SK-N-SH treated with all-trans-retinoic acid at 6 μM for 48 hours (cell line): ENCODE measurements around the gene GRAMD1B.

Source experiments
- ATAC-seq: fragments of 200-7000 bp; cut with Tn5 transposase; 3 replicates; pipeline ENCODE4 v1.9.1; 2020; ENCODE audit warnings: mild to moderate bottlenecking, moderate library complexity
- ARNTL ChIP-seq: fragments of 450-650 bp; formaldehyde crosslinking; IDR thresholded peaks from 2 replicates; pipeline ENCODE4 v1.5.0; 2020; ENCODE audit warnings: low read depth, mild to moderate bottlenecking, moderate library complexity, borderline replicate concordance
- BACH2 ChIP-seq: fragments of 250-450 bp; sonication (Bioruptor Pico); IDR thresholded peaks from 2 replicates; pipeline ENCODE4 v1.9.0; 2021; ENCODE audit warnings: mild to moderate bottlenecking, borderline replicate concordance
- CSRNP3 ChIP-seq: fragments of 250-450 bp; sonication (Bioruptor Pico); IDR thresholded peaks from 2 replicates; pipeline ENCODE4 v1.5.1; 2021; ENCODE audit warnings: mild to moderate bottlenecking, moderate library complexity
- ESRRG ChIP-seq: fragments of 250-450 bp; sonication (Bioruptor Pico); IDR thresholded peaks from 2 replicates; pipeline ENCODE4 v1.6.1; 2021; ENCODE audit warnings: mild to moderate bottlenecking
- GLIS3 ChIP-seq: fragments of 250-450 bp; sonication (Bioruptor Pico); IDR thresholded peaks from 2 replicates; pipeline ENCODE4 v1.5.0; 2020; ENCODE audit warnings: mild to moderate bottlenecking, moderate library complexity
- ISL1 ChIP-seq: fragments of 250-450 bp; sonication (Bioruptor Pico); IDR thresholded peaks from 2 replicates; pipeline ENCODE4 v2.1.2; 2022; ENCODE audit warnings: mild to moderate bottlenecking, moderate library complexity
- OSR1 ChIP-seq: fragments of 250-450 bp; sonication (Bioruptor Pico); IDR thresholded peaks from 2 replicates; pipeline ENCODE4 v1.8.0; 2022; ENCODE audit warnings: moderate library complexity, mild to moderate bottlenecking, inconsistent platforms
- PPARA ChIP-seq: fragments of 250-450 bp; sonication (Bioruptor Pico); IDR thresholded peaks from 2 replicates; pipeline ENCODE4 v1.5.0; 2020; ENCODE audit warnings: mild to moderate bottlenecking, borderline replicate concordance
- RARB ChIP-seq: fragments of 250-450 bp; sonication (Bioruptor Pico); IDR thresholded peaks from 2 replicates; pipeline ENCODE4 v1.8.0; 2021; ENCODE audit warnings: mild to moderate bottlenecking, moderate library complexity
- SNAI2 ChIP-seq: fragments of 250-450 bp; sonication (Bioruptor Pico); IDR thresholded peaks from 2 replicates; pipeline ENCODE4 v1.5.0; 2020; ENCODE audit warnings: mild to moderate bottlenecking, moderate library complexity
- TCF4 ChIP-seq: fragments of 250-450 bp; sonication (Bioruptor Pico); IDR thresholded peaks from 2 replicates; pipeline ENCODE4 v1.8.0; 2021; ENCODE audit warnings: mild to moderate bottlenecking, moderate library complexity, borderline replicate concordance
- TOX ChIP-seq: fragments of 250-450 bp; sonication (Bioruptor Pico); IDR thresholded peaks from 2 replicates; pipeline ENCODE4 v1.8.0; 2021; ENCODE audit warnings: mild to moderate bottlenecking, moderate library complexity, borderline replicate concordance
- TSHZ2 ChIP-seq: fragments of 250-450 bp; sonication (Bioruptor Pico); IDR thresholded peaks from 2 replicates; pipeline ENCODE4 v1.5.0; 2020; ENCODE audit warnings: mild to moderate bottlenecking, moderate library complexity
- ZC3H10 ChIP-seq: fragments of 250-450 bp; sonication (Bioruptor Pico); IDR thresholded peaks from 2 replicates; pipeline ENCODE4 v1.5.1; 2021; ENCODE audit warnings: mild to moderate bottlenecking, moderate library complexity
- ZFP3 ChIP-seq: fragments of 250-450 bp; sonication (Bioruptor Pico); IDR thresholded peaks from 2 replicates; pipeline ENCODE4 v1.5.0; 2020; ENCODE audit warnings: mild to moderate bottlenecking, moderate library complexity
- ZFP30 ChIP-seq: fragments of 450-650 bp; formaldehyde crosslinking; IDR thresholded peaks from 2 replicates; pipeline ENCODE4 v1.5.0; 2022; ENCODE audit warnings: mild to moderate bottlenecking, moderate library complexity
- ZNF565 ChIP-seq: fragments of 450-650 bp; formaldehyde crosslinking; conservative IDR thresholded peaks from 2 replicates; pipeline ENCODE4 v1.5.0; 2020; ENCODE audit warnings: low read depth, mild to moderate bottlenecking, moderate library complexity
- ZNF70 ChIP-seq: fragments of 450-650 bp; formaldehyde crosslinking; IDR thresholded peaks from 2 replicates; pipeline ENCODE4 v1.5.0; 2020; ENCODE audit warnings: mild to moderate bottlenecking, moderate library complexity
- ZNF8 ChIP-seq: fragments of 450-650 bp; formaldehyde crosslinking; IDR thresholded peaks from 2 replicates; pipeline ENCODE4 v1.5.0; 2020; ENCODE audit warnings: mild to moderate bottlenecking, moderate library complexity
- TF ChIP-seq, protein P1 (sequence below): fragments of 250-450 bp; sonication (Bioruptor Pico); IDR thresholded peaks from 2 replicates; pipeline ENCODE4 v1.5.1; 2020; ENCODE audit warnings: low read depth, mild to moderate bottlenecking, moderate library complexity
- TF ChIP-seq, protein P2 (sequence below): fragments of 250-450 bp; sonication (Bioruptor Pico); IDR thresholded peaks from 2 replicates; pipeline ENCODE4 v1.8.0; 2020; ENCODE audit warnings: mild to moderate bottlenecking, moderate library complexity, borderline replicate concordance

GRAMD1B gene

GRCh38 chr11:123608371-123608770 lies 178.3 kb downstream of the GRAMD1B start:
- TF ChIP-seq TOX (CRISPR knock-in tag) (no peak), OSR1 (CRISPR knock-in tag) (no peak), ZNF70 (no peak), TSHZ2 (CRISPR knock-in tag) (no peak), SNAI2 (no peak)
- no peak for ATAC-seq

DNA sequence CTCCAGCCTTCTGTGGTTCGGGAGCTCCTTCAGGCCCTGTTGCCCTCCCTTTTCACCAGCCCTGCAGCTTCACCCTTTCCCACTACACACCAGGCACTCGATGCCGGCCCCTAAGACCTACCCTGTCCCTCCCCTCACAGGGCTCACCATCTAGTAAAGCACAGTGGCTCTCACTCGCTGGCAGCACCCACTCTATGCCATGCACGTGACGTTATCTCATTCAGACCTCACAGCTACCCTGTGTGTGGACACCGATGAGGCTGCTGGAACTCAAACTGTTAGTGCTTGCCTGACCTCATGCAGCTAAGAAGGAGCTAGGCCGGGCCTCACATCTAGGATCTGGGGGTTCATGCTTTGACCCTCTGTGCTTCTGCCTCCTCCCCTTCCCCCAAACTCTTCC lies 178.9 kb downstream of the GRAMD1B start:
- ATAC-seq: no peak
- TF ChIP-seq TCF4 (CRISPR knock-in tag) (no peak), ZC3H10 (CRISPR knock-in tag) (no peak), ARNTL (CRISPR knock-in tag) (no peak), ZFP30 (no peak), ISL1 (CRISPR knock-in tag) (no peak), BACH2 (CRISPR knock-in tag) (no peak), ZFP3 (CRISPR knock-in tag) (no peak), OSR1 (CRISPR knock-in tag) (no peak), ZNF565 (no peak), SNAI2 (no peak), GLIS3 (CRISPR knock-in tag) (no peak), RARB (CRISPR knock-in tag) (no peak), PPARA (CRISPR knock-in tag) (no peak)
- TF ChIP-seq, protein P1, sequence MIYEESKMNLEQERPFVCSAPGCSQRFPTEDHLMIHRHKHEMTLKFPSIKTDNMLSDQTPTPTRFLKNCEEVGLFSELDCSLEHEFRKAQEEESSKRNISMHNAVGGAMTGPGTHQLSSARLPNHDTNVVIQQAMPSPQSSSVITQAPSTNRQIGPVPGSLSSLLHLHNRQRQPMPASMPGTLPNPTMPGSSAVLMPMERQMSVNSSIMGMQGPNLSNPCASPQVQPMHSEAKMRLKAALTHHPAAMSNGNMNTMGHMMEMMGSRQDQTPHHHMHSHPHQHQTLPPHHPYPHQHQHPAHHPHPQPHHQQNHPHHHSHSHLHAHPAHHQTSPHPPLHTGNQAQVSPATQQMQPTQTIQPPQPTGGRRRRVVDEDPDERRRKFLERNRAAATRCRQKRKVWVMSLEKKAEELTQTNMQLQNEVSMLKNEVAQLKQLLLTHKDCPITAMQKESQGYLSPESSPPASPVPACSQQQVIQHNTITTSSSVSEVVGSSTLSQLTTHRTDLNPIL (CRISPR knock-in tag): no peak

GRCh38 chr11:123611698-123612097 lies 181.6 kb downstream of the GRAMD1B start:
- ATAC-seq: no peak
- no peak for TF ChIP-seq TOX (CRISPR knock-in tag)
- no peak for TF ChIP-seq ZFP30
- no peak for TF ChIP-seq ZFP3 (CRISPR knock-in tag)
- TF ChIP-seq SNAI2: no peak
- no peak for TF ChIP-seq ESRRG (CRISPR knock-in tag)
- TF ChIP-seq RARB (CRISPR knock-in tag): no peak
- TF ChIP-seq ZNF565: no peak
- no peak for TF ChIP-seq ISL1 (CRISPR knock-in tag)
- no peak for TF ChIP-seq ARNTL (CRISPR knock-in tag)
- no peak for TF ChIP-seq TSHZ2 (CRISPR knock-in tag)
- no peak for TF ChIP-seq CSRNP3 (CRISPR knock-in tag)
- TF ChIP-seq GLIS3 (CRISPR knock-in tag): no peak
- TF ChIP-seq ZNF8 (CRISPR knock-in tag): no peak
- TF ChIP-seq OSR1 (CRISPR knock-in tag): no peak

- ATAC-seq: peak; percentile 99
- TF ChIP-seq, protein P2, sequence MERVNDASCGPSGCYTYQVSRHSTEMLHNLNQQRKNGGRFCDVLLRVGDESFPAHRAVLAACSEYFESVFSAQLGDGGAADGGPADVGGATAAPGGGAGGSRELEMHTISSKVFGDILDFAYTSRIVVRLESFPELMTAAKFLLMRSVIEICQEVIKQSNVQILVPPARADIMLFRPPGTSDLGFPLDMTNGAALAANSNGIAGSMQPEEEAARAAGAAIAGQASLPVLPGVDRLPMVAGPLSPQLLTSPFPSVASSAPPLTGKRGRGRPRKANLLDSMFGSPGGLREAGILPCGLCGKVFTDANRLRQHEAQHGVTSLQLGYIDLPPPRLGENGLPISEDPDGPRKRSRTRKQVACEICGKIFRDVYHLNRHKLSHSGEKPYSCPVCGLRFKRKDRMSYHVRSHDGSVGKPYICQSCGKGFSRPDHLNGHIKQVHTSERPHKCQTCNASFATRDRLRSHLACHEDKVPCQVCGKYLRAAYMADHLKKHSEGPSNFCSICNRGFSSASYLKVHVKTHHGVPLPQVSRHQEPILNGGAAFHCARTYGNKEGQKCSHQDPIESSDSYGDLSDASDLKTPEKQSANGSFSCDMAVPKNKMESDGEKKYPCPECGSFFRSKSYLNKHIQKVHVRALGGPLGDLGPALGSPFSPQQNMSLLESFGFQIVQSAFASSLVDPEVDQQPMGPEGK: no peak
- 0 out of 2 replicates have a peak, but pooled peaks have one; percentile 27 for TF ChIP-seq ZFP3 (CRISPR knock-in tag)
- peak; percentile 24; the same call in 1 of the 2 replicates for TF ChIP-seq TCF4 (CRISPR knock-in tag)
Measured at GRCh38 chr11:123616505-123617198, 186.6 kb downstream of the GRAMD1B start.
